GM11168 (cell line): Measurements from ENCODE around the gene TIGD2.
"Not testable (repeated sequence)": the region's sequence is repeated elsewhere in the genome, so short reads cannot be mapped to it uniquely, and the experiment has no call there.

Experiments
- in situ Hi-C: fragments of 300-500 bp; cut with MboI; formaldehyde crosslinking; loops from one replicate; pipeline ENCODE4 v1.12.0; 2022; ENCODE audit warnings: low sequenced_read_pairs; ENCODE audit not compliant: unreplicated experiment

Gene TIGD2

DNA sequence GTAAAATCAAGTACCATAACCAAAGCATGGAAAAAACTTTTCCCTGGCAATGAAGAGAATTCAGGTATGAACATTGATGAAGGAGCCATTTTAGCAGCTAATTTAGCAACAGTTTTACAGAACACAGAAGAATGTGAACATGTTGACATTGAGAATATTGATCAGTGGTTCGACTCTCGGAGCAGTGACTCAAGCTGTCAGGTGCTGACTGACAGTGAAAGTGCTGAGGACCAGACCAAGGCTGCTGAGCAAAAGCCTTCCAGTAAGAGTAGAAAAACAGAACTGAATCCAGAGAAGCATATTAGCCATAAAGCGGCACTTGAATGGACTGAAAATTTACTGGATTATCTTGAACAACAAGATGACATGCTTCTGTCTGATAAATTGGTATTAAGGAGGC lies 2.8 kb downstream of the TIGD2 start:
- in situ Hi-C loops, result loop anchor here (10.0 kb wide), 1 partner anchor 709 kb away; no protein-coding TSS in a partner anchor

- in situ Hi-C loops, result loop anchor here (10.0 kb wide), 1 partner anchor 712 kb away; no protein-coding TSS in a partner anchor
These were observed 5.8 kb downstream of the TIGD2 start for GRCh38 chr4:89117115-89117514.

DNA sequence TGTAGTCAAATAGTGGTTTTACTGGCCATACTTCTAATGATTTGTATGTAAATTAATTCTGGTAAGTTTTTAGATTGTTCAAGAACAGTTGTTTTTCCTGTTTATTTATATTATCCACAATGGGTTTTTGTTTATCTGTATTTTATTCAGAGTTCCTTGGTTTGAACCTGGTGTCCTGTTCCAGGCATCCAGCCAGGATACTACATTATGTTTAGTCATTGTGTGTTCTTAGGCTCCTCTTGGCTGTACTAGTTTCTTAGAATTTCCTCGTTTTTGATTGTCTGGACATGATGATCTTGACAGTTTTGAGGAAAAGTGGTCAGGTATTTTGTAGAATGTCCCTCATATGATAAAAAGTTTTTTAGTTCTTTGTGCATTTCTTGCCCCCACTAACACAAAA lies 7.8 kb downstream of the TIGD2 start:
- in situ Hi-C loops, result loop anchor here (10.0 kb wide), 1 partner anchor 714 kb away; no protein-coding TSS in a partner anchor

- in situ Hi-C loops, result loop anchor here (10.0 kb wide), 1 partner anchor 715 kb away; no protein-coding TSS in a partner anchor
These were observed 8.5 kb downstream of the TIGD2 start for GRCh38 chr4:89119836-89120235.

GRCh38 chr4:89121387-89122068 lies 10.2 kb downstream of the TIGD2 start:
- in situ Hi-C loops, result no loop called here

- in situ Hi-C loops, result no loop called here
These were observed 12.1 kb downstream of the TIGD2 start for GRCh38 chr4:89123451-89123851.

DNA sequence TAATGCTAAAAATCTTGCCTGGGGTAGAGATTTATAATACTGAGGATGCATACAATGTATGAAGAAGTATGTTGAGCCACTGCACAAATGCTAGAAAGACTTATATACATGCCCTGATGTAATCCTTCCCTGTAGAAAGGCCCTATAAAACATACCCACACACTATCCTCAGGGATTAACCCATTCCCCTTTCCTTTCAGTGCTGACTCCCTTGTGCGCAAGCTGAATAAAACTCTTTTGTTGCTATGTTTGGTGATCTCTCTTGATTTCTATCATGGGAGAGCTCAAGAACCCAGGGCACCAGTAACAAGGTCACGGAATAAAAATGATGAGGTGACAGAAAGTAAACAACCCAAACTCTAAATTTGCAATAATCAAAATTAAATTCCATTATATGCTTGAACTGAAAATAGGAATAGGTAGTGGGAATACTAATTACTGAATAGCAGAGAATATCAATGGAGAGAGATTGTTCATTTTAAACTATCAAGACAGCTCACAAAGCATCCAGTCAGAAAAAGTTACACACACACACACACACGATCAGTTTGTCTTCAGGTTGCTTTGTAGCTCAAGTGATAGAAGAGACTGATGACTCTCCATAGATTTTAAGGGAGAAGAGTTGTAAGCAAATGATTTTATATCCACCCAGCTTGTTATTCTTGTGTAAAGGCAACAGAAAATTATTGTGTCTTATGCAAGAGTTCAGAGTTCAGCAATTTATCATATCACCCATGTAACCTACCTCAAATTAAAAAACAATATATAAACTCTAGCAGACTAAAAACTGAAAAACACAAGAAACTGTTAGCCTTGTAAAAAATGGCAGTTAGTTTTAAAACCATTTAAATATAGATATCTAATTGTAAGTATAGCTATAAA lies 14.8 kb downstream of the TIGD2 start:
- in situ Hi-C loops, result no loop called here

- in situ Hi-C loops, result no loop called here
These were observed 17.8 kb downstream of the TIGD2 start for GRCh38 chr4:89129080-89129640.

GRCh38 chr4:89134775-89135319 lies 23.5 kb downstream of the TIGD2 start:
- in situ Hi-C loops, result no loop called here

DNA sequence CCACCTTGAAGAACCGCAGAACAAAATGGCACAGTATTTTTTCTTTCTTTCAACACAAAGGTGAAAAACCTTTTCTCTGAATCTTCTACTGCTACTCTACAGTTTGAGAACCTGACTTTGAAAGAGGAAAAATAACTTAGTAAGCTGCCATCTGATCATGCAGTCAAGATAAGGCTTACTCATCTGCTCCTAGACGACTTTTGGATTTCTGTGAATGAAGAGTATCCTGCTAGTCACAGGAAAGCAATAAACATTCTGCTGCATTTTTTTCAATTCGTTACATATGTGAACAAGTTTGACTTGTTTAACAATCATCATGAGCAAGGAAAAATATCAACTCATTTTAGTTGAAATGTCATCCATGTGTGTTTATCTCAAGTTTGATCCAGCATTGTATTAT lies 25.2 kb downstream of the TIGD2 start:
- in situ Hi-C loops, result no loop called here

- in situ Hi-C loops, result no loop called here
These were observed 25.9 kb downstream of the TIGD2 start for GRCh38 chr4:89137231-89137630.

- in situ Hi-C loops, result no loop called here
These were observed 26.4 kb downstream of the TIGD2 start for GRCh38 chr4:89137695-89138094.

DNA sequence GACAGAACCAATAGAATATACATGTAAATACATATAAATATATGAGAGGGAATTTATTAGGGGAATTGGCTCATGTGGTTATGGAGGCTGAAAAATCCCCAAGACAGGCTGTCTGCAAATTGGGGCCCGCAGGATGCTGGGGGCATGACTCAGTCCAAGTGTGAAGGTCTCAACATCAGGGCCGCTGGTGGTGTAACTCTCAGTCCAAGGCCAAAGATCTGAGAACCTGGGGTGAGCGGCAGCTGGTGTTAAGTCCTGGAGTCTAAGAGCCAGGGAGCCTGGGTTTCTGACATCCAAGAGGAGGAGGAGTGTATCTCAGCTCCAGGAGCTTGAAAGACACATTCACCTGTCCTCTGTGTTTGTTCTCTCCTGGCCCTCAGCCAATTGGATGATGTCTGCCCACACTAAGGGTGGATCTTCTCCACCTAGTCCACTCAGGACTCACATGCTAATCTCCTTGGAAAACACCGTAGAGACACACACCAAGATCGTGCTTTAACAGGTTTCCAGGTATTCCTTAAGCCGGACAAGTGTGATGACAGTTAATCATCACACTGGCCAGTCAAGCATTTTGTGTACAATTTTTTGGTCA lies 28.9 kb downstream of the TIGD2 start:
- in situ Hi-C loops, result no loop called here

DNA sequence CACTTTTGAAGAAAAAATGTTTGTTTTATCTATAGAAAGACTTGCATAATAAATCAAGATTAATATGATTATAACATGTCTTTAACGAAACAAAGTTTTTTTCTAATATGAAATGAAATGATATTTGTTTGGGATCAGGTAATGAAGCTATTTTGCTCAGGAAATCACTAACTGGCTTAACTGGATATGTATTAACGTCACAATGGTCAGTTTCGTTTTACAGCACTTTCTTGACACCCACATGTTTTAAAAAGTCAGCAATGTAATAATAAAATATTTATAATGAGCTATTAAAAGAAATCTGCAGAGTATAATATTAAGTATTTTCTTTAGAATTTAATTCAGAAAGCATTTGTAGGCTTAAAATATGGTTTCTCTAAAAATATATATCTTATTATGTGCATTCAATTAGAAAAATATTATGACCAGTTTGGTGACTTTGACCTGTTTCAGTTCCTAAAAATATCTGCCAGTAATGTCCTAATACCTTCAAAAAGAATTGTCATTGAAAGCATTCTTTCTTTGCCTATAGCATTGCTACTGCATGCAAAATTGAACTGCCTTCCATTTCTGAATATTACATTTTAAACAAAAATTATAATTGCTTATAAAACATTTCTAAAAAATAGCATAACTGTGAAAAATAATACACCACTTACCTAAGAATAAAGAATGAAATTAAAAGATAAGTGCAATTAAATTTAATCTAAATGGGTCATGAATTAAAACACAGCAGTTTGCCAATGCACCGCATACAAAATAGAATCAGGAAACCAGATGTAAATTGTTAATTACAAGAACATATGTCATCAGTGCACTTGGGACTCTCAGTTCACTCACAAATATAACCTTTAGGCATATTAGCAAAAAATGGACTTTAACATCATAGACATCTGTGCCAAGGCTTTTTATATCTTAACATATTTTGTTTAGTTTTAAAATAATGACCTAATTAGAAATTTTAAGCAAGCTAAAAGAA lies 31.6 kb downstream of the TIGD2 start:
- in situ Hi-C loops, result no loop called here

GRCh38 chr4:89144652-89145051 lies 33.3 kb downstream of the TIGD2 start:
- in situ Hi-C loops, result not testable (repeated sequence)

GRCh38 chr4:89146196-89146595 lies 34.9 kb downstream of the TIGD2 start:
- in situ Hi-C loops, result no loop called here

GRCh38 chr4:89152972-89153371 lies 41.6 kb downstream of the TIGD2 start:
- in situ Hi-C loops, result no loop called here

DNA sequence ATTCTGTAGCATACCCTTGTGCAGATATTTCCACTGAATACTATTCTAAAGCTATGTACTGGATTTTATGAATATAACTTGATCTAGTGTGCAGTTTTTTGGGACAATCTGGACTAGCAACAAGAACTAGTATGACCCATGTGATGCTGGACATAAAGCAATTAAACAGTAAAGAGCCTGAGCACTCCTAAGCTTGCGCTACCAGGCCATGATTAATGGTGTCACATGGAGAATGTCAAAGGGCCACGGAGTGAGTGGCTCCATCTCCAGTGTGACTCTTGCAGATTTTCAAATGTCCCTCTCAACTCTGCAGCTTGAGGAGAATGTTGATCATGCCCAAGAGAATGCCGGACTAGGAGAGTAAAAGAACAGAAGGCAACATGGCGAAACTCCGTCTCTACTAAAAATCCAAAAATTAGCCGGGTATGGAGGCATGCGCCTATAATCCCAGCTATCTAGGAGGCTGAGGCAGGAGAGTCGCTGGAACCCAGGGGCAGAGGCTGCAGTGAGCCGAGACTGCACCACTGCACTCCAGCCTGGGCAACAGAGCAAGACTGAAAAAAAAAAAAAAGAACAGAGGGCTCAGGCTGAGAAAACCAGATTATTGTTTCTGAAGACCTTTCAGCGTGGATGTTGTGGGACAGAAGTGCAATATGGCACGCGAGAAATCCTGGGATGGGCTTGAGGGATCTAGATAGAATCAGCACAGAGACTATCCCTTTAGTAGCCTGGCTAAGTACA lies 45.0 kb downstream of the TIGD2 start:
- in situ Hi-C loops, result no loop called here
